ENCODE results near the gene CCDC152.
"Not testable (repeated sequence)": the region's sequence is repeated elsewhere in the genome, so short reads cannot be mapped to it uniquely, and the experiment has no call there.

Gene CCDC152

GRCh38 chr5:42816546-42816945 is 59.9 kb downstream of the CCDC152 start:
- DNase-seq: not testable (repeated sequence)

- no peak for DNase-seq
These were observed 63.1 kb downstream of the CCDC152 start for GRCh38 chr5:42819745-42820144.

- no peak for DNase-seq
These were observed 65.9 kb downstream of the CCDC152 start for GRCh38 chr5:42822548-42822947.

- DNase-seq: no peak
These were observed 67.8 kb downstream of the CCDC152 start for GRCh38 chr5:42824347-42824976.

GRCh38 chr5:42825422-42826148 is 69.0 kb downstream of the CCDC152 start:
- no peak for DNase-seq

GRCh38 chr5:42826757-42827515 is 70.3 kb downstream of the CCDC152 start:
- DNase-seq: no peak

GRCh38 chr5:42828671-42829070 is 72.1 kb downstream of the CCDC152 start:
- DNase-seq: no peak

GRCh38 chr5:42830924-42831323 is 74.3 kb downstream of the CCDC152 start:
- DNase-seq: no peak

- no peak for DNase-seq
These were observed 75.4 kb downstream of the CCDC152 start for GRCh38 chr5:42832060-42832459.

- no peak for DNase-seq
These were observed 79.6 kb downstream of the CCDC152 start for GRCh38 chr5:42836070-42836769.

GRCh38 chr5:42837601-42838000 is 81.0 kb downstream of the CCDC152 start:
- no peak for DNase-seq

- no peak for DNase-seq
These were observed 82.6 kb downstream of the CCDC152 start for GRCh38 chr5:42839196-42839595.

GRCh38 chr5:42840269-42840668 is 83.7 kb downstream of the CCDC152 start:
- peak; percentile 35 to 38 for DNase-seq

- DNase-seq: no peak
These were observed 84.4 kb downstream of the CCDC152 start for GRCh38 chr5:42840842-42841567.

GRCh38 chr5:42842921-42843641 is 86.5 kb downstream of the CCDC152 start:
- no peak for DNase-seq

- DNase-seq: no peak
These were observed 87.2 kb downstream of the CCDC152 start for GRCh38 chr5:42843675-42844292.

- DNase-seq: not testable (repeated sequence)
These were observed 87.8 kb downstream of the CCDC152 start for GRCh38 chr5:42844408-42844807.

GRCh38 chr5:42848545-42848944 is 91.9 kb downstream of the CCDC152 start:
- DNase-seq: no peak

- DNase-seq: no peak
These were observed 94.9 kb downstream of the CCDC152 start for GRCh38 chr5:42851481-42851880.

Measured in Kasumi-1 (cell line).